Hepatocyte (in vitro differentiated cells): ENCODE measurements around the gene TGM4.

Experiments used
- CTCF ChIP-seq: fragments of 200-600 bp; sonication (generic); IDR thresholded peaks from 2 replicates; pipeline ENCODE4 v1.5.1; 2016; ENCODE audit warnings: antibody characterized with exemption, mild to moderate bottlenecking; ENCODE audit not compliant: poor library complexity
- EZH2phosphoT487 ChIP-seq: fragments of 200-600 bp; sonication (generic); IDR thresholded peaks from one replicate; pipeline ENCODE4 v1.6.1; 2018; ENCODE audit warnings: antibody characterized with exemption, mild to moderate bottlenecking, low read depth, moderate library complexity; ENCODE audit not compliant: unreplicated experiment, severe bottlenecking

- no peak for TF ChIP-seq CTCF
- TF ChIP-seq EZH2phosphoT487 = no peak
These were observed 79.9 kb downstream of the TGM4 start for GRCh38 chr3:44954304-44954703.
